ENCODE measurements around the gene COL5A3.

COL5A3 gene

GRCh38 chr19:9914315-9915207, 95.7 kb downstream of the COL5A3 start:
- peak; percentile 56 for DNase-seq (ENCODE audit: low read depth, low spot score)
- peak overlapping the region; percentile 56 for H3K4me3 ChIP-seq (ENCODE audit: low read length)

- H3K4me3 ChIP-seq (ENCODE audit: low read length), result peak overlapping the region; percentile 56
- no peak for DNase-seq (ENCODE audit: low read depth, low spot score)
These were observed 96.3 kb downstream of the COL5A3 start for GRCh38 chr19:9914001-9914314.

GRCh38 chr19:9913237-9914000, 96.9 kb downstream of the COL5A3 start:
- DNase-seq (ENCODE audit: low read depth, low spot score), result no peak
- no peak overlapping the region for H3K4me3 ChIP-seq (ENCODE audit: low read length)

GRCh38 chr19:9912551-9913236, 97.6 kb downstream of the COL5A3 start:
- H3K4me3 ChIP-seq (ENCODE audit: low read length), result no peak overlapping the region
- no peak for DNase-seq (ENCODE audit: low read depth, low spot score)

GRCh38 chr19:9911524-9912185, 98.6 kb downstream of the COL5A3 start:
- no peak overlapping the region for H3K4me3 ChIP-seq (ENCODE audit: low read length)
- no peak for DNase-seq (ENCODE audit: low read depth, low spot score)

GRCh38 chr19:9910625-9911024, 99.7 kb downstream of the COL5A3 start:
- H3K4me3 ChIP-seq (ENCODE audit: low read length), result no peak overlapping the region
- DNase-seq (ENCODE audit: low read depth, low spot score), result no peak

Data from Jurkat, Clone E6-1 (cell line).